Hypothalamus (tissue), 51 donors: Measurements from ENCODE around the gene TBX2.

Experiments
- DNase-seq, 51 donors: peaks; one replicate each; lab custom pipeline; 2025; lab: John Stamatoyannopoulos, UW

TBX2 gene

GRCh38 chr17:61449707-61450640, 50.3 kb downstream of the TBX2 start:
- DNase-seq = no peak

GRCh38 chr17:61450641-61451537, 51.2 kb downstream of the TBX2 start:
- DNase-seq = no peak

- no peak for DNase-seq
These were observed 52.1 kb downstream of the TBX2 start for GRCh38 chr17:61451538-61452300.

GRCh38 chr17:61452301-61453290, 53.0 kb downstream of the TBX2 start, which contains the start of gene TBX4:
TSS of gene TBX4 (plus strand) at chr17:61452422. CDS start at chr17:61456491, 4,069 bp downstream.
- DNase-seq = no peak

GRCh38 chr17:61453566-61454380, 54.1 kb downstream of the TBX2 start:
- DNase-seq = no peak

- no peak for DNase-seq
These were observed 55.0 kb downstream of the TBX2 start for GRCh38 chr17:61454381-61455323.

- no peak for DNase-seq
These were observed 55.8 kb downstream of the TBX2 start for GRCh38 chr17:61455324-61456060.

GRCh38 chr17:61456061-61456681, 56.5 kb downstream of the TBX2 start:
- no peak for DNase-seq

GRCh38 chr17:61456688-61457225, 57.1 kb downstream of the TBX2 start:
- no peak for DNase-seq

GRCh38 chr17:61457226-61457983, 57.8 kb downstream of the TBX2 start:
- DNase-seq = no peak

GRCh38 chr17:61458000-61458399, 58.4 kb downstream of the TBX2 start:
- no peak for DNase-seq

GRCh38 chr17:61458421-61459141, 58.9 kb downstream of the TBX2 start:
- DNase-seq = no peak
